B cell (primary cell): ENCODE measurements around the gene KRT27.

Source experiments
- EZH2 ChIP-seq: IDR thresholded peaks from 2 replicates; pipeline ENCODE4 v1.6.1; 2012; ENCODE audit warnings: borderline replicate concordance, low read depth, mild to moderate bottlenecking, moderate library complexity, low read length; ENCODE audit not compliant: insufficient read depth, poor library complexity, severe bottlenecking
- TF ChIP-seq, protein P1 (sequence below): fragments of 200-600 bp; IDR thresholded peaks from one replicate; pipeline ENCODE4 v1.8.0; 2022; ENCODE audit warnings: antibody characterized with exemption, mild to moderate bottlenecking

GRCh38 chr17:40795019-40795667 lies 12.8 kb upstream of the KRT27 start:
- TF ChIP-seq EZH2: no peak
- TF ChIP-seq, protein P1, sequence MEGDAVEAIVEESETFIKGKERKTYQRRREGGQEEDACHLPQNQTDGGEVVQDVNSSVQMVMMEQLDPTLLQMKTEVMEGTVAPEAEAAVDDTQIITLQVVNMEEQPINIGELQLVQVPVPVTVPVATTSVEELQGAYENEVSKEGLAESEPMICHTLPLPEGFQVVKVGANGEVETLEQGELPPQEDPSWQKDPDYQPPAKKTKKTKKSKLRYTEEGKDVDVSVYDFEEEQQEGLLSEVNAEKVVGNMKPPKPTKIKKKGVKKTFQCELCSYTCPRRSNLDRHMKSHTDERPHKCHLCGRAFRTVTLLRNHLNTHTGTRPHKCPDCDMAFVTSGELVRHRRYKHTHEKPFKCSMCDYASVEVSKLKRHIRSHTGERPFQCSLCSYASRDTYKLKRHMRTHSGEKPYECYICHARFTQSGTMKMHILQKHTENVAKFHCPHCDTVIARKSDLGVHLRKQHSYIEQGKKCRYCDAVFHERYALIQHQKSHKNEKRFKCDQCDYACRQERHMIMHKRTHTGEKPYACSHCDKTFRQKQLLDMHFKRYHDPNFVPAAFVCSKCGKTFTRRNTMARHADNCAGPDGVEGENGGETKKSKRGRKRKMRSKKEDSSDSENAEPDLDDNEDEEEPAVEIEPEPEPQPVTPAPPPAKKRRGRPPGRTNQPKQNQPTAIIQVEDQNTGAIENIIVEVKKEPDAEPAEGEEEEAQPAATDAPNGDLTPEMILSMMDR: no peak
